NCI-H187 (cell line): ENCODE results near the gene BST2.
A peak's percentile ranks its signal among the peaks of the same experiment; 100 is the strongest.

Experiments used
- DNase-seq, 2 experiments: peaks; one replicate each; lab custom pipeline; 2025; lab: John Stamatoyannopoulos, UW

Gene BST2

GRCh38 chr19:17419621-17420474 lies 14.4 kb upstream of the BST2 start, which contains the start of gene MVB12A:
TSS of gene MVB12A (plus strand) at chr19:17420047. CDS start at chr19:17420136, 89 bp downstream.
- peak; percentile 68 to 89 for DNase-seq

DNA sequence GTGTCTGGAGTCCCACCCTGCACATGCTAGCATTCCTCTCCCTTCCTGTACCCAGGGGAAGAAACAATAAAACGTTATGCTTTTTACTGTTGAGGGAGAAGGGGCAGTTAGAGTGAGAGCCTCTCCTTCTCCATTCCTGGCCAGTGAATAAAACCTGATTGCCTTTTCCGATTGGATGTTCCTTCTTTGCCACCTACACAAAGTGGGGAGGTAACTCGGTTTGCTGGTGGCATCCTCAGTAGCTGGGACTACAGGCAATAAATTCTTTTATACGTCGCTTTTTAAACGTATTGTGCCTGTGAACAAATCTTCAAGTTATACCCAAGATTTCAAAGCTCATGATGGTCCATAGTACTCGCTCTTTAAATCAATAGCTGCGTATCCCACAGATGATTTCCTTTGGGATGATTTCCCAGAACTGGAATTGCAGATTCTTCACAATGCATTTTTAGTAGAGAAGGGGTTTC lies 13.8 kb upstream of the BST2 start:
- DNase-seq: no peak

DNA sequence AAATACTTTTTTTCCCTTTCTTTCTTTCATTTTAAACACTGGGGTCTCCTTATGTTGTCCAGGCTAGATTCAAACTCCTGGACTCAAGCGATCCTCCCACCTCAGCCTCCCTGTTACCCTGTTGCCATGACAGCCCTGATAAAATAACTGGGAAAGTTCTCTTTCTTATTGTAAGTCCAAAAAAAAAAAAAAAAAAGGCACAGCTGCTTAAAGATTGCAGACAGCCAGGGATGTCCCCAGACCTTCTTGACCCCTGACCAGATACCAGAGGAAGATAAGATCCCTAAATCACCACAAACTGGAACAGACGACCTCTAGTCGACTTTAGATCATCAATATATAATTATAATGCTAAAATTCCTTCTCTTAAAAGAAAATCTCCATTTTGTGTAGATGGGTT lies 13.3 kb upstream of the BST2 start:
- no peak for DNase-seq

DNA sequence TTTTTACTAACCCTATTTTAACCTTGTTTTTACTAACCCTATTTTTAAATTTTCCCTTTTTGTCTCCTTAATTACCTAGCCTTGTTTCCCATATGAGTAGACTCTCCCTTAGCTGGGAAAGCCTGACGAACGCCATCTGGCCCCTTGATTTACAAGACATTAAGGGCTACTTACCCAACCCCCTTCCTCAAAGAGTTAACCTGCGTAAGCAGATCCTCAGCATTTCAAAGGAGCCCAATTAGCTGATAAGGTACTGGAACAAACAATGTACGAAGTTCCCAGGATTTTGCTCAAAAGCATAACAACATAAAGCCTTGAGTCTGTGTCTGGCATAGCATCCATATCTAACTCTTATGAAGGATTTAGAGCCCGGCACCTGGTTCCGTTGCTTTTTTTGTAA lies 9.7 kb upstream of the BST2 start:
- DNase-seq: no peak

- DNase-seq: no peak
These were observed 8.7 kb upstream of the BST2 start for GRCh38 chr19:17414097-17414496.

GRCh38 chr19:17411801-17412200 lies 6.4 kb upstream of the BST2 start:
- no peak for DNase-seq

DNA sequence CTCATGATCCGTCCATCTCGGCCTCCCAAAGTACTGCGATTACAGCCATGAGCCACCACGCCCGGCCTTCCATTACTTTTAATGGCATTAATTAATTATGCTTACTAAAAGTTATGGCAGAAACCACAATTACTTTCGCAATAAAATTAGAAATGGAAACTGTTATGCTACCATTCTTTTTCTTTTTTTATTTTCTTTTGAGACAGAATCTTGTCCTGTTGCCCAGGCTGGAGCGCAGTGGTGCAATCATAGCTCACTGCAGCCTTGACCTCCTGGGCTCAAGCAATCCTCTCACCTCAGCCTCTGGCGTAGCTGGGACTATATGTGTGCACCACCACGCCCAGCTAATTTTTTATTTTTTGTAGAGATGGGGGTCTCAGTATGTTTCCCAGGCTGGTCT lies 4.6 kb upstream of the BST2 start:
- DNase-seq: no peak

DNA sequence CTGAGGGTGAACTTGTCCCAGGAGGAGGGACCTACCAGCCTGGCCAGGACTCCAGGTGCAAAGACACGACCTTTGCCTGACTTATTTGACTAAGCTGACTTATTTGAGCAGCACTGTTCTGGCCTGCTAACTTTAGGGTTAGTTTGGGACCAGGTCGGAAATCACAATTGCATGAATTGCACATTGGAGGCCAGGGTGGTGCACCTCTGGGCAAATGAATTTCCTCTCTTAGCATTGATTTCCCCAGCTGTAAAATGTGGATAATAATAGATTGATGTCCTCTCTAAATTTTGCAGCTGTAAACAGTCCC lies 1.4 kb upstream of the BST2 start:
- DNase-seq: no peak

GRCh38 chr19:17406046-17406886 lies 836 bp upstream of the BST2 start:
- no peak for DNase-seq

DNA sequence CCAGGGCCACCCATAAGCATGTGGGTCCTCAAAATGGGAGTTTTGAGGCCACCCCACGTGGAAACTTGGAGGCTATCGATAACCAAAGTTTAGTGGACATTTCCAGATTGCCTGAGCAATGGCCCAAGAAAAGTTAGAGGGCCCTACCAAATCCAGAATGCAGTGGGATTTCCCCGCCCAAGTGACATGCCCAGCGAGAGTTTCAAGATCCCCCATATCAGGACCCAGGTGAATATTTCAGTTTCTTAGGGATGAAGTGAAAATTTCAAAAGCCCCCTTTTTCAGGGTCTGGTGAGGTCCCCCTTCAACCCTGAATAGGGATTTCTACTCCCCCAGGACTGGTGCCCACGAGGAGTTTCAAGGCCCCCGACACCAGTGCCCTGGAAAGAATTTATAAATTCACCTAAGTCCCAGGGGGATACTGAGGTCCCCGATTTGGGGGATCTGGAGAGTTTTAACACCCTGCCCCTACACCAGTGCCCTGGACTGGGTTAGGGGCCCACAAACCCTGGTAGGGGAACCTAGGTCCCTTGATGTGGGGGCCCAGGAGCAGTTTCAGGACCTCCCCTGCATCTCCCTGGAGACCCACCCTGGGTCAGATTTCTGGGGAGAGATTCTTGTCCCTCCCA lies 695 bp downstream of the BST2 start:
- no peak for DNase-seq

GRCh38 chr19:17404015-17404414 lies 1.4 kb downstream of the BST2 start:
- DNase-seq: no peak

- no peak for DNase-seq
These were observed 2.2 kb downstream of the BST2 start for GRCh38 chr19:17402982-17403855.

GRCh38 chr19:17401628-17402027 lies 3.8 kb downstream of the BST2 start:
- no peak for DNase-seq

DNA sequence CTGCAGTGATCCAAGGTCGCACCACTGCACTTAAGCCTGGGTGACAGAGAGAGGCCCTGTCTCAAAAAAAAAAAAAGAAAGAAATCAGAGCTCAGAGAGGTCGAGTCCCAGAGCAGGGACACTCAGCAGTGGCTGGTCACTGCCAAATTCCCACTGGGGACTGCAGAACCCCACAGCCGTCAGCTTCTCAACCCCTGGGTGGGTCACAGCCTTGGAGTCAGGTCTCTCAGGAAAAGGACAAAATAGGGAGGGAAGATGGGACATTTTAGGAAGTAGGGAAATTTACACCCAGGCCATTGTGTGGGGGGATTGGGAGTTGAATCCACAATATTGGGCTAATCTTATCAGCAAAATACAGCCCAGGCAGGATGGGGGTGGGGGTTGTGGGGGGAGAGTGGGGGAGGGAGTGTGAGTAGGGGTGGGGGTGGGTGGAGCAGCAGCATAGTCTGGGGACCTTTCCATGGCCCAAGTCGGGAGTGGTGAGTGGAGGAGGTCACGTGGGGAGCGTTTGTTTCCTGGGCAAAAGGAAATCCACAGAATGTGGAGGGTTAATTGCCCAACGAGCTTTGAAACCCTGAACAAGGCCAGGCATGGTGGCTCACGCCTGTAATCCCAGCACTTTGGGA lies 6.4 kb downstream of the BST2 start:
- DNase-seq: no peak

DNA sequence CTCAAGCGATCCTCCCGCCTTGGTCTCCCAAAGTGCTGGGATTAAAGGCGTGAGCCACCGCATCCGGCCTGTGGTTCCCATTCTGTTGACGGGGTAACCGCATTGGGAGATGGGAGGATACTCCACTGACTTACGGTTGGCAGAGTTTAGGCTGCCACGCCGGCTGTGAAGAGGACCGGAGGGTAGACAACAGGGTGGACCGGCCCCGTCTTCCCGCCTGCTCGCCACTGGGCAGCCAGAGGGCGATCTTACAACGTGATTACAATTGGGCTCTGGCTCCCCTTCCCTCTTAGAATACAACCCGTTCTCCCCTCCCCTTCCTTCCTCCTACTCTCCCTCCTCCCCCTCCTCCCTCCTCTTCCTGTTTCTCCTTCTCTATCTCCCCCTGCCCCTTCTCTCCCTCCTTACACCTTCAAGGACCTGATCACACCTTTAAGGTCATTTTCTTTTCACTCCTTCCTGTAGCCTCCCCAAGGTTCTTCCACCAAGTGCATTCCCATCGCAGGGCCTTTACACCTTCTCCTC lies 10.5 kb downstream of the BST2 start:
- DNase-seq: no peak

DNA sequence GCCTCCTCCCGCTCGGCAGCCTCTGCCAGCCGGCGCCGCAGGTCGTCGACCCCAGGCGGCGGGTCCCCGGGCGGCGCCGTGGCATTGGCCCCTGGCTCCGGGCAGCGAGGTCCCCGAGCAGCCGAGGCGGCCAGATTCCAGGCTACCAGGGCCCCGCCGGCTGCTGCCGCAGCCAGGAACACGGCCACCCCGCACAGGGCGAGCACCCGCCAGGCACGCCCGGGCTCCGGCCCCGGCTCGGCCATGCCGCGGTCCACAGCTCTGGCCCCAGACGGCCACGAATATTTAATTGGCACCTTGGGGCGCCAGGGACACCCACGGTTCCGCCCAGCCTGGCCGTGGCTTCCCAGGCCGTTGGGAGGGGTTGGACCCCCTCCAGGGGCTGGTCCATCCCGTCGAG lies 11.5 kb downstream of the BST2 start, which contains the start of gene CCDC194:
Gene CCDC194 (minus strand): TSS at position 283 of the 400 bp plus-strand sequence. CDS start 38 bp downstream, at position 245.
- no peak for DNase-seq

GRCh38 chr19:17393002-17393401 lies 12.4 kb downstream of the BST2 start:
- DNase-seq: no peak

DNA sequence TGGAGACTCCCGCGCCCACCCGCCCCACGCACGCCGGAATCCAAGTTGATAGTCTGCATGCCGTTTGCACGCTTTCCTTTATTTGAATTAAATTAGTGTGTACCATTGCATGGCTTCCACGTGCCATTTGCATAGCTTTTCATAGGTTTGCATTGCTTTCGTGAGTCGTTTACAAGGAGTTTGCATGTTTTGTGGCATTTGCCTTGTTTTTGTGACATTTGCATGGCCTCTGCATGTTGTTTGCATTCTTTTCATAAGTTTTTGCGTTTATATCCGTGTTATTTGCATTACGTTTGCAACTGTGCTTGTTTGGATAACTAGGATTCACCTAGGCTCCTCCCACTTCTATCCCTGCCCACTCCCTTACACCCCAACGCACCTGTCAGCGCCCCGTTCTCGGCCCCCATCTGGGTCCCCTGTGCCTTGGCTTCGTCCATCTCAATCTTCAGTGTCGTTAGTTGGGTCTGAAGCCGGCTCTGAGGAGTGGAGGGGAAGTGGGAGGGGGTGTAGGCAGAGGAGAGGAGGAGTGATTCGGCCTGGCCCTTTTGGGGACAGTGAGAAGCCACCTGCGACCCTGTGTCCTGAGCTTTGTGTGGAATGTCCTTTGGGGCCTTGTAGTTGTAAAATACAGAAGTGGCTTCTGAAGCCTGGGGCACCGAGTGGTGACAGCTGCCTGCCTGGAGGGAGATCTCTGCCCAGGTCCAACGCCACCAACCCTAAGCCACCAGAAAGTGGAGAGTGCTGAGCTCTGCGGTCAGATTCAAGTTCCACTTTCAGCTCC lies 13.9 kb downstream of the BST2 start:
- DNase-seq: no peak

GRCh38 chr19:17390665-17391370 lies 14.6 kb downstream of the BST2 start:
- peak; percentile 48 to 72 for DNase-seq
